Measurements from ENCODE around the gene ZNF536.

Gene ZNF536

GRCh38 chr19:30423481-30423880 is 51.3 kb downstream of the ZNF536 start:
- TF ChIP-seq CTCF (IDR thresholded peaks at IDR 0.05): no peak
- H3K4me3 Mint-ChIP-seq: no peak overlapping the region
- DNase-seq: no peak
- no peak overlapping the region for H3K27ac Mint-ChIP-seq
- H3K27me3 Mint-ChIP-seq (ENCODE audit: low read depth, poor library complexity): peaks cover 7% of the 10 kb centered on the region
- no peaks in the 10 kb centered on the region for H3K36me3 Mint-ChIP-seq (ENCODE audit: low read depth)
- H3K4me1 Mint-ChIP-seq: no peaks in the 10 kb centered on the region
- H3K9me3 Mint-ChIP-seq: no peaks in the 10 kb centered on the region

- H3K27ac Mint-ChIP-seq: no peak overlapping the region
- H3K4me1 Mint-ChIP-seq: no peaks in the 10 kb centered on the region
- no peak for DNase-seq
- no peaks in the 10 kb centered on the region for H3K9me3 Mint-ChIP-seq
- peaks cover 16% of the 10 kb centered on the region for H3K27me3 Mint-ChIP-seq (ENCODE audit: low read depth, poor library complexity)
- no peaks in the 10 kb centered on the region for H3K36me3 Mint-ChIP-seq (ENCODE audit: low read depth)
- no peak overlapping the region for H3K4me3 Mint-ChIP-seq
- TF ChIP-seq CTCF (IDR thresholded peaks at IDR 0.05): no peak
Measured at GRCh38 chr19:30425885-30426838, 54.0 kb downstream of the ZNF536 start.

DNA sequence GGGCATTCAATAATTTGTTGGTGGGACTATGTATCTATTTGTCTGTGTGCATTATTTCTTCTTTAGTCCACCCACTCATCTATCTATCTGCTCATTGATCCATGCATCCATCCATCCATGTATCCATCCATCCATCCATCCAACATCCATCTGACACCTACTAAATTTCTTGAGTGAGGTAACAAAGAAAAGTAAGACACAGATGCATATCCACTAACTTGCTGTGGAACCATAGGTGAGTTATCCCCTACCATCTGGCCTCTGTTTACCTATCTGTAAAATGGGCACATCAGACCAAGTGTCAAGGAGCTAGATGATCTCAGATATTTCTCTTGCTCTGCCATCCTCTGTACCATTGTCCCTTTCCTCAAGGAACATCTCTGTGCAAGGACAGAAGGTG is 54.7 kb downstream of the ZNF536 start:
- Mint-ChIP-seq H3K36me3 (ENCODE audit: low read depth) (no peaks in the 10 kb centered on the region), H3K4me3 (no peak overlapping the region), H3K9me3 (no peaks in the 10 kb centered on the region), H3K27ac (no peak overlapping the region), H3K27me3 (ENCODE audit: low read depth, poor library complexity) (peaks cover 16% of the 10 kb centered on the region), H3K4me1 (no peaks in the 10 kb centered on the region)
- no peak for TF ChIP-seq CTCF (IDR thresholded peaks at IDR 0.05)
- no peak for DNase-seq

GRCh38 chr19:30428092-30428680 is 56.0 kb downstream of the ZNF536 start:
- no peaks in the 10 kb centered on the region for H3K36me3 Mint-ChIP-seq (ENCODE audit: low read depth)
- no peak overlapping the region for H3K4me3 Mint-ChIP-seq
- H3K4me1 Mint-ChIP-seq: no peaks in the 10 kb centered on the region
- no peak for DNase-seq
- no peaks in the 10 kb centered on the region for H3K9me3 Mint-ChIP-seq
- no peak overlapping the region for H3K27ac Mint-ChIP-seq
- TF ChIP-seq CTCF (IDR thresholded peaks at IDR 0.05): no peak
- H3K27me3 Mint-ChIP-seq (ENCODE audit: low read depth, poor library complexity): peaks cover 20% of the 10 kb centered on the region

DNA sequence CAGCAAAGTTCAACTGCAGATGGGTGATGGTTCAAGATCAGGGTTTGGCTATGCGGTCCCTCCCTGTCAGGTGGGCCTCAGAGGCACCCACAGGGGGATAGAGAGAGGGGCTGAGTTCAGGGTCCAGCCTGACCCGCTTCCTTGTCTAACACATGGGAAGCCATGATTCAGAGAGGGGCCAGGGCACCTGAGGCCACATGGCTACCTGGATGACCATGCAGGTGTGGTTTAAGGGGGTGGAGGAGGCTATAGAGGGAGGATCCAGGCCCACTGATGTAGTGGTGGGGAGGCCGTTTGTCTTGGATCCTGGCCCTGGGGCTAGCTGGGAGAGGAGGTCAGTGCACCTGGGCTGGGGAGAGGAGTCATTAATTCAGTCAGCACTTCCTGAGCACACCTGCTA is 56.7 kb downstream of the ZNF536 start:
- Mint-ChIP-seq H3K4me3 (no peak overlapping the region), H3K27me3 (ENCODE audit: low read depth, poor library complexity) (peaks cover 20% of the 10 kb centered on the region), H3K4me1 (no peaks in the 10 kb centered on the region), H3K9me3 (no peaks in the 10 kb centered on the region), H3K27ac (no peak overlapping the region), H3K36me3 (ENCODE audit: low read depth) (no peaks in the 10 kb centered on the region)
- no peak for TF ChIP-seq CTCF (IDR thresholded peaks at IDR 0.05)
- DNase-seq: no peak

Data from nephron progenitor cell (in vitro differentiated cells).